GM23338 (cell line): ENCODE data around the gene MS4A18. TPM values are rescaled to one million over a fixed set of nuclear protein-coding genes. Genes with fewer than 3 reads are reported as not detected.
"Not testable (repeated sequence)": the region's sequence is repeated elsewhere in the genome, so short reads cannot be mapped to it uniquely, and the experiment has no call there.

Experiments
- ATAC-seq: fragments of 200-7000 bp; cut with Tn5 transposase; 3 replicates; pipeline ENCODE4 v1.9.1; 2020
- DNase-seq: peaks from one replicate; pipeline ENCODE4 v3.0.0-alpha.2; 2015; ENCODE audit warnings: low spot score
- H2AFZ ChIP-seq: fragments of 200-600 bp; sonication (generic); 2 replicates; pipeline ENCODE4 v1.8.0; 2016; ENCODE audit warnings: antibody characterized with exemption, mild to moderate bottlenecking, moderate library complexity
- H3F3A ChIP-seq: fragments of 200-600 bp; sonication (generic); replicated peaks from 2 replicates; pipeline ENCODE4 v1.8.0; 2017; ENCODE audit warnings: antibody characterized with exemption, mixed run types, low read depth
- H3K27ac ChIP-seq: fragments of 200-600 bp; sonication (generic); 2 replicates; pipeline ENCODE4 v1.6.1; 2016; ENCODE audit warnings: low read depth
- H3K27me3 ChIP-seq: fragments of 200-600 bp; sonication (generic); 2 replicates; pipeline ENCODE4 v1.8.0; 2016; ENCODE audit warnings: mild to moderate bottlenecking, mixed run types, moderate library complexity; ENCODE audit not compliant: insufficient read depth
- H3K36me3 ChIP-seq: fragments of 200-600 bp; sonication (generic); 2 replicates; pipeline ENCODE4 v1.8.0; 2016; ENCODE audit warnings: mild to moderate bottlenecking; ENCODE audit not compliant: insufficient read depth
- H3K4me1 ChIP-seq: fragments of 200-600 bp; sonication (generic); 2 replicates; pipeline ENCODE4 v1.8.0; 2016; ENCODE audit warnings: mild to moderate bottlenecking, moderate library complexity; ENCODE audit not compliant: insufficient read depth
- H3K4me2 ChIP-seq: fragments of 200-600 bp; sonication (generic); 2 replicates; pipeline ENCODE4 v1.7.1; 2017; ENCODE audit warnings: mixed run types
- H3K4me3 ChIP-seq: fragments of 200-600 bp; sonication (generic); 2 replicates; pipeline ENCODE4 v1.6.1; 2016; ENCODE audit warnings: mixed run types
- H3K79me2 ChIP-seq: fragments of 200-600 bp; sonication (generic); replicated peaks from 2 replicates; pipeline ENCODE4 v1.8.0; 2017; ENCODE audit warnings: mild to moderate bottlenecking; ENCODE audit not compliant: insufficient read depth
- H3K9me2 ChIP-seq: fragments of 200-600 bp; sonication (generic); 2 replicates; pipeline ENCODE4 v1.8.0; 2017; ENCODE audit not compliant: insufficient read depth
- H4K20me1 ChIP-seq: fragments of 200-600 bp; sonication (generic); replicated peaks from 2 replicates; pipeline ENCODE4 v1.8.0; 2017; ENCODE audit warnings: mild to moderate bottlenecking; ENCODE audit not compliant: insufficient read depth
- H3K27ac Mint-ChIP-seq: 2 replicates; pipeline ENCODE4 v1.8.0; 2020; ENCODE audit warnings: inconsistent platforms, mild to moderate bottlenecking, moderate library complexity, mixed read lengths
- H3K27me3 Mint-ChIP-seq: 3 replicates; pipeline ENCODE4 v1.8.0; 2022; ENCODE audit warnings: low read depth, mild to moderate bottlenecking, moderate library complexity, mixed read lengths, inconsistent platforms; ENCODE audit not compliant: insufficient read depth, poor library complexity
- H3K36me3 Mint-ChIP-seq: 3 replicates; pipeline ENCODE4 v1.8.0; 2021; ENCODE audit warnings: low read depth, mild to moderate bottlenecking, inconsistent platforms, moderate library complexity, mixed read lengths
- H3K4me1 Mint-ChIP-seq: 3 replicates; pipeline ENCODE4 v1.8.0; 2020; ENCODE audit warnings: mild to moderate bottlenecking, inconsistent platforms, mixed read lengths
- H3K4me3 Mint-ChIP-seq: 3 replicates; pipeline ENCODE4 v1.8.0; 2021; ENCODE audit warnings: moderate library complexity, mild to moderate bottlenecking, inconsistent platforms, mixed read lengths
- H3K9me3 Mint-ChIP-seq: 3 replicates; pipeline ENCODE4 v1.8.0; 2020; ENCODE audit warnings: moderate library complexity, mild to moderate bottlenecking, inconsistent platforms, mixed read lengths
- CREB1 ChIP-seq: fragments of 250-450 bp; sonication (Bioruptor Pico); IDR thresholded peaks from 2 replicates; pipeline ENCODE4 v1.5.0; 2020; ENCODE audit warnings: low read depth, mild to moderate bottlenecking, moderate library complexity
- CTCF ChIP-seq, 2 experiments: fragments of 200-600 bp in 1 of 2; sonication (generic) in 1 of 2; conservative IDR thresholded peaks; 2 replicates each; pipeline versions ENCODE4 v1.5.1 to v1.6.1; 2016 to 2017; ENCODE audit warnings: antibody characterized with exemption in 2 of 2, low read depth in 2 of 2, mild to moderate bottlenecking in 2 of 2, moderate library complexity in 1 of 2
- ETS1 ChIP-seq: IDR thresholded peaks from 2 replicates; pipeline ENCODE4 v1.6.1; 2016; ENCODE audit warnings: antibody characterized with exemption
- EZH2 ChIP-seq: fragments of 200-600 bp; sonication (generic); IDR thresholded peaks from one replicate; pipeline ENCODE4 v1.8.0; 2017; ENCODE audit warnings: antibody characterized with exemption, mild to moderate bottlenecking, low read depth; ENCODE audit not compliant: unreplicated experiment
- EZH2phosphoT487 ChIP-seq: fragments of 200-600 bp; sonication (generic); IDR thresholded peaks from one replicate; pipeline ENCODE4 v1.8.1; 2018; ENCODE audit warnings: antibody characterized with exemption; ENCODE audit not compliant: unreplicated experiment
- JUNB ChIP-seq: IDR thresholded peaks from one replicate; pipeline ENCODE4 v1.6.1; 2016; ENCODE audit warnings: antibody characterized with exemption; ENCODE audit not compliant: unreplicated experiment
- NANOG ChIP-seq: IDR thresholded peaks from 2 replicates; pipeline ENCODE4 v1.6.1; 2016; ENCODE audit warnings: antibody characterized with exemption, borderline replicate concordance
- POLR2AphosphoS5 ChIP-seq: IDR thresholded peaks from 2 replicates; pipeline ENCODE4 v1.6.1; 2016; ENCODE audit warnings: antibody characterized with exemption, low read depth
- REST ChIP-seq: IDR thresholded peaks from one replicate; pipeline ENCODE4 v1.6.1; 2018; ENCODE audit warnings: antibody characterized with exemption; ENCODE audit not compliant: unreplicated experiment
- STAT1 ChIP-seq: IDR thresholded peaks from one replicate; pipeline ENCODE4 v1.6.1; 2016; ENCODE audit warnings: antibody characterized with exemption; ENCODE audit not compliant: unreplicated experiment
- ZNF114 ChIP-seq: fragments of 250-450 bp; sonication (Bioruptor Pico); IDR thresholded peaks from 2 replicates; pipeline ENCODE4 v1.5.0; 2020; ENCODE audit warnings: mild to moderate bottlenecking, moderate library complexity
- ZNF331 ChIP-seq: fragments of 250-450 bp; sonication (Bioruptor Pico); IDR thresholded peaks from 2 replicates; pipeline ENCODE4 v1.5.0; 2020; ENCODE audit warnings: low read depth, mild to moderate bottlenecking, moderate library complexity
- polyA plus RNA-seq: library from polyadenylated mRNA; unstranded; fragments of >200 nt; fragmentation: Nextera tagmentation; extraction: Ambion mirVana; gene quantifications from 2 replicates; pipeline ENCODE4 v1.2.1, GENCODE V29; 2016
- total RNA-seq: library from RNA; depleted of rRNA; stranded (reverse); fragments of >200 nt; shearing (Covaris generic); gene quantifications from 2 replicates; pipeline ENCODE4 v1.2.3, GENCODE V29; 2014

MS4A18 gene
- total and polyA plus RNA-seq, 2 experiments from 2014 or later = not detected

GRCh38 chr11:60713423-60713822, 11.1 kb upstream of the MS4A18 start:
- not testable (repeated sequence) for ATAC-seq, H3K27ac Mint-ChIP-seq
- H3K9me3 Mint-ChIP-seq = peaks cover 16% of the 10 kb centered on the region

GRCh38 chr11:60717956-60718355, 6.6 kb upstream of the MS4A18 start:
- ATAC-seq = no peak
- H3K27me3 ChIP-seq = no peaks in the 10 kb centered on the region
- H3K9me2 ChIP-seq = 0 out of 2 replicates have a peak, but pooled peaks cover 8% of the 10 kb centered on the region
- Mint-ChIP-seq H3K27ac (no peak overlapping the region), H3K4me3 (no peak overlapping the region), H3K36me3 (peaks cover 13% of the 10 kb centered on the region; the same call in 2 of the 3 replicates), H3K27me3 (peaks cover 18% of the 10 kb centered on the region), H3K9me3 (peaks cover 39% of the 10 kb centered on the region), H3K4me1 (no peaks in the 10 kb centered on the region)
- no peaks in the 10 kb centered on the region for H3K36me3 ChIP-seq
- H3K79me2 ChIP-seq = no peaks in the 10 kb centered on the region
- TF ChIP-seq EZH2 (no peak), EZH2phosphoT487 (no peak), POLR2AphosphoS5 (no peak), ZNF114 (CRISPR knock-in tag) (no peak), JUNB (no peak), ZNF331 (no peak), STAT1 (no peak), CREB1 (CRISPR knock-in tag) (no peak), NANOG (no peak), REST (no peak), CTCF (conservative IDR thresholded peaks at IDR 0.05; ENCODE audit: low read depth in 2 of 2) (no peak), ETS1 (no peak)
- no peak for DNase-seq
- H3K4me2 ChIP-seq = no peak overlapping the region
- H3K27ac ChIP-seq = no peak overlapping the region
- no peaks in the 10 kb centered on the region for H3K4me1 ChIP-seq
- H2AFZ ChIP-seq = no peak overlapping the region
- no peaks in the 10 kb centered on the region for H3F3A ChIP-seq
- no peak overlapping the region for H3K4me3 ChIP-seq
- H4K20me1 ChIP-seq = no peaks in the 10 kb centered on the region

More at GRCh38 chr11:60713423-60713822, 11.1 kb upstream of the MS4A18 start:
- DNase-seq, H3K27ac ChIP-seq, H4K20me1 ChIP-seq, H3K4me3 Mint-ChIP-seq, H3K36me3 ChIP-seq, H3F3A ChIP-seq, H3K4me1 Mint-ChIP-seq, H3K4me1 ChIP-seq, H3K27me3 ChIP-seq, H3K4me2 ChIP-seq, H3K36me3 Mint-ChIP-seq, H2AFZ ChIP-seq, H3K79me2 ChIP-seq, H3K4me3 ChIP-seq: not testable (repeated sequence)
- peaks cover 11% of the 10 kb centered on the region; the same call in 1 of the 2 replicates for H3K9me2 ChIP-seq
- H3K27me3 Mint-ChIP-seq = peaks cover 10% of the 10 kb centered on the region
